Measurements from ENCODE around the gene USB1. TPM values are rescaled to one million over a fixed set of nuclear protein-coding genes. Genes with fewer than 3 reads are reported as not detected.

Gene USB1
- total and polyA plus RNA-seq, 4 donors: 8.9 to 40.7 (median 28.3) TPM

DNA sequence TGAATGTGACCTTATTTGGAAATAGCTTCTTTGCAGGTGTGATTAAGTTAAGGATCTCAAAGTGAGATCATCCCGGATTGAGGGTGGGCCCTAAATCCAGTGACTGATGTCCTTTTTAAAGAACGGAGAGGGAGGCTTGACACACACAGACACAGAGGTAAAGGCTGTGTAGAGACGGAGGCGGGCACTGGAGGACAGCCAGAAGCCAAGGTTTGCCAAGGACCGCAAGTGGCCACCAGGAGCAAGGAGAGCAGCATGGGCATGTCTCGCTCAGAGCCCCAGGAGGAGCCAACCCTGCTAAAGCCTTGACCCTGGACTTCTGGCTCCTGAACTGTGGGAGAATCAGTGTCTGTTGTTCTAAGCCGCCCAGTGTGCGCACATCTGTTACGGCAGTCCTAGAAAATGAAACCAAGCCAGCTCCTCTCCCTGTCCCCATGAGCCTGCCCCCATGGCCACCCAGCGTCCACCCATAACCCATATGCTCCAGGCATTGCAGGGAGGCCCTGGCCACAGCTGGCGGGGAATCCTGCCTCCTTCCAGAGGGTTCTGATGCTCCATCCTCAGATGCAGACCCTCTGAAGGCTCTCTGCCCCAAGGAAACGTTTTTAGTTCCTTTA, 45.5 kb upstream of the USB1 start:
- 77% methylated on average over 12 of the region's 12 CpGs for WGBS
- H3K4me3 ChIP-seq (ENCODE audit: low read depth in 1 of 3, low read length in 3 of 3): no peak overlapping the region
- no peaks in the 10 kb centered on the region for H3K36me3 ChIP-seq (ENCODE audit: control insufficient read depth in 4 of 4, insufficient read depth in 3 of 4, low read depth in 1 of 4, low read length in 3 of 4)
- TF ChIP-seq HNF4G (IDR thresholded peaks at IDR 0.05): no peak
- no peak for TF ChIP-seq YY1 (IDR thresholded peaks at IDR 0.05)
- H3K9ac ChIP-seq (ENCODE audit: low read depth in 1 of 2, low read length in 2 of 2): no peak overlapping the region
- DNase-seq (ENCODE audit: low spot score): no peak
- H3K27me3 ChIP-seq (ENCODE audit: control insufficient read depth in 4 of 4, insufficient read depth in 4 of 4, low read length in 3 of 4): no peaks in the 10 kb centered on the region
- H3K27ac ChIP-seq (ENCODE audit: low read depth in 1 of 2, low read length in 2 of 2): no peak overlapping the region
- H3K9me3 ChIP-seq (ENCODE audit: control insufficient read depth in 4 of 4, low read length in 3 of 4): no peaks in the 10 kb centered on the region
- no peaks in the 10 kb centered on the region for H3K4me1 ChIP-seq (ENCODE audit: control insufficient read depth in 4 of 4, insufficient read depth in 4 of 4, low read length in 3 of 4)

DNA sequence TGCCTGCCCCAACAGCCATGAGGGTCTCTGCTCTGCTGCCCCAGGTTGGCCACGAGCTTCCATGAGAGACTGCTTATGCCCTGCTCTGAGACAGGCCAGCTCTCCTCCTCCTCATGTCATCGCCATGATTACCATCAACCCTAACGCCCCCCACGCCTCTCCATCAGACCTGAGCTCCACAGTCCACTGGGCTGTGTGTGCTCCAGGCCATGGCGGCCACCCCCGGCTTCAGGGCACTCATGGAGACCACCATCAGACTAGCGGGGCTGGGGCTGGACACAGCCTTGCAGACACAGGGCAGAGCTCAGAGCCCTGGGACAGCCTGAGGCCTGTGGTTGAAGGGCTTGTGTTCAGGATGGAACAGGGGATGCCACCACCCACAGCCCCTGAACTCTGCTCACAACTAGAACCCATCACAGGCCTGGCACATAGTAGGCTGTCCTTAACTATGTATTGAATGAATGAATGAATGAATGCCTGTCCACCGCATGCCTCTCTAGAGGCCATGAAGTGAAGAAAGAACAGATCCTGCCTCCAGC, 44.9 kb upstream of the USB1 start:
- TF ChIP-seq RAD21 (IDR thresholded peaks at IDR 0.05): no peak
- no peak for TF ChIP-seq EGR1 (IDR thresholded peaks at IDR 0.05; ENCODE audit: low read depth in 2 of 2)
- TF ChIP-seq HNF4G (IDR thresholded peaks at IDR 0.05): no peak
- no peak for TF ChIP-seq NR2F2 (IDR thresholded peaks at IDR 0.05)
- TF ChIP-seq RXRA (IDR thresholded peaks at IDR 0.05): no peak
- no peak for TF ChIP-seq TAF1 (conservative IDR thresholded peaks at IDR 0.05)
- TF ChIP-seq YY1 (IDR thresholded peaks at IDR 0.05): no peak
- no peak for TF ChIP-seq HNF4A (conservative IDR thresholded peaks at IDR 0.05)
- TF ChIP-seq MAX (IDR thresholded peaks at IDR 0.05): no peak
- no peak for TF ChIP-seq ZBTB33 (IDR thresholded peaks at IDR 0.05)
- H3K9ac ChIP-seq (ENCODE audit: low read depth in 1 of 2, low read length in 2 of 2): no peak overlapping the region
- H3K9me3 ChIP-seq (ENCODE audit: control insufficient read depth in 4 of 4, low read length in 3 of 4): no peaks in the 10 kb centered on the region
- no peaks in the 10 kb centered on the region for H3K27me3 ChIP-seq (ENCODE audit: control insufficient read depth in 4 of 4, insufficient read depth in 4 of 4, low read length in 3 of 4)
- H3K36me3 ChIP-seq (ENCODE audit: control insufficient read depth in 4 of 4, insufficient read depth in 3 of 4, low read depth in 1 of 4, low read length in 3 of 4): no peaks in the 10 kb centered on the region
- WGBS: 93% methylated on average over 8 of the region's 8 CpGs
- no peak for DNase-seq (ENCODE audit: low spot score)
- H3K27ac ChIP-seq (ENCODE audit: low read depth in 1 of 2, low read length in 2 of 2): no peak overlapping the region
- no peak overlapping the region for H3K4me3 ChIP-seq (ENCODE audit: low read depth in 1 of 3, low read length in 3 of 3)
- H3K4me1 ChIP-seq (ENCODE audit: control insufficient read depth in 4 of 4, insufficient read depth in 4 of 4, low read length in 3 of 4): no peaks in the 10 kb centered on the region

DNA sequence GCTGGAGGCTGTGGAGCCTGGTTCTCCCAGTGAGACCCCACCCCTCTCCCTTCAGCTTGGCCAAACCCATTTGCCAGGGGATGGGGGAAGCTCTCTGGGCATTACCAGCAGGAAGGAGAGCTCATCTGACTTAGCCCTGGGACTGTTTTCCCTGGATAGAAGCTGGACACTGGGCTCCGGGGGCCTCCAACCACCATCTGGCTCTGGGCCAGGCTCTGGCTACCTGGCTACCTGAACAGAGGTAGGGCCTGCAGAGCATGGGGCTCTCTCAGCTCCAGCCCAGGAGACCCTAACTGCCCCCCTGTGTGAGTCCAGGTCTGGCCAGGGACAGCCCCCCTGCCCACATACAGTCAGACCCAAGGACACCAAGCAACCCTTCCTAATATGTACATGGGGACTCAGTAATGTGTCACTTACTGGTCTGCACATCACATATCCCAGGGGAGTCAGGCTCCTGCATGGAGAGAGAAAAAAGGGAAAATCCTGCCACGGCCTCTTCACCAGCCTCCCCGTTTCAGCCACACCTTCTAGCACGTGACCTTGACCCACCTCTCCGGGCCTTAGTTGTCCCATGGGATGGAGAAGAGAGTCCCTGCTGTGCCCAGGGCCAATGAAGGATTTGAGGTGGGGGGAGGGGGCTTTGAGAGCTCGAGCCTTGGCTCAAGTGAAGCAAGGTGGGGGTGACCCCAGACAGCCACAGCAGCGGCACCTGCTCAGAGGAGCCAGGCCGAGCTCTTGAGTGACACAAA, 44.1 kb upstream of the USB1 start:
- WGBS: 73% methylated on average over 8 of the region's 8 CpGs
- no peak overlapping the region for H3K27ac ChIP-seq (ENCODE audit: low read depth in 1 of 2, low read length in 2 of 2)
- H3K9me3 ChIP-seq (ENCODE audit: control insufficient read depth in 4 of 4, low read length in 3 of 4): no peaks in the 10 kb centered on the region
- no peaks in the 10 kb centered on the region for H3K4me1 ChIP-seq (ENCODE audit: control insufficient read depth in 4 of 4, insufficient read depth in 4 of 4, low read length in 3 of 4)
- H3K36me3 ChIP-seq (ENCODE audit: control insufficient read depth in 4 of 4, insufficient read depth in 3 of 4, low read depth in 1 of 4, low read length in 3 of 4): no peaks in the 10 kb centered on the region
- no peak overlapping the region for H3K9ac ChIP-seq (ENCODE audit: low read depth in 1 of 2, low read length in 2 of 2)
- H3K4me3 ChIP-seq (ENCODE audit: low read depth in 1 of 3, low read length in 3 of 3): no peak overlapping the region
- no peaks in the 10 kb centered on the region for H3K27me3 ChIP-seq (ENCODE audit: control insufficient read depth in 4 of 4, insufficient read depth in 4 of 4, low read length in 3 of 4)
- no peak for DNase-seq (ENCODE audit: low spot score)
- TF ChIP-seq FOXA2 (IDR thresholded peaks at IDR 0.05) (no peak), RAD21 (IDR thresholded peaks at IDR 0.05) (no peak), MAX (IDR thresholded peaks at IDR 0.05) (no peak), HNF4G (IDR thresholded peaks at IDR 0.05) (no peak), FOXA1 (IDR thresholded peaks at IDR 0.05) (no peak), GABPA (IDR thresholded peaks at IDR 0.05 in 1 of 2, conservative IDR thresholded peaks at IDR 0.05 in 1 of 2) (no peak), ZBTB33 (IDR thresholded peaks at IDR 0.05) (no peak), TAF1 (conservative IDR thresholded peaks at IDR 0.05) (no peak), CTCF (IDR thresholded peaks at IDR 0.05; ENCODE audit: low read depth, low read length, missing input control) (no peak), JUND (IDR thresholded peaks at IDR 0.05) (no peak)
- TF ChIP-seq, protein P1, sequence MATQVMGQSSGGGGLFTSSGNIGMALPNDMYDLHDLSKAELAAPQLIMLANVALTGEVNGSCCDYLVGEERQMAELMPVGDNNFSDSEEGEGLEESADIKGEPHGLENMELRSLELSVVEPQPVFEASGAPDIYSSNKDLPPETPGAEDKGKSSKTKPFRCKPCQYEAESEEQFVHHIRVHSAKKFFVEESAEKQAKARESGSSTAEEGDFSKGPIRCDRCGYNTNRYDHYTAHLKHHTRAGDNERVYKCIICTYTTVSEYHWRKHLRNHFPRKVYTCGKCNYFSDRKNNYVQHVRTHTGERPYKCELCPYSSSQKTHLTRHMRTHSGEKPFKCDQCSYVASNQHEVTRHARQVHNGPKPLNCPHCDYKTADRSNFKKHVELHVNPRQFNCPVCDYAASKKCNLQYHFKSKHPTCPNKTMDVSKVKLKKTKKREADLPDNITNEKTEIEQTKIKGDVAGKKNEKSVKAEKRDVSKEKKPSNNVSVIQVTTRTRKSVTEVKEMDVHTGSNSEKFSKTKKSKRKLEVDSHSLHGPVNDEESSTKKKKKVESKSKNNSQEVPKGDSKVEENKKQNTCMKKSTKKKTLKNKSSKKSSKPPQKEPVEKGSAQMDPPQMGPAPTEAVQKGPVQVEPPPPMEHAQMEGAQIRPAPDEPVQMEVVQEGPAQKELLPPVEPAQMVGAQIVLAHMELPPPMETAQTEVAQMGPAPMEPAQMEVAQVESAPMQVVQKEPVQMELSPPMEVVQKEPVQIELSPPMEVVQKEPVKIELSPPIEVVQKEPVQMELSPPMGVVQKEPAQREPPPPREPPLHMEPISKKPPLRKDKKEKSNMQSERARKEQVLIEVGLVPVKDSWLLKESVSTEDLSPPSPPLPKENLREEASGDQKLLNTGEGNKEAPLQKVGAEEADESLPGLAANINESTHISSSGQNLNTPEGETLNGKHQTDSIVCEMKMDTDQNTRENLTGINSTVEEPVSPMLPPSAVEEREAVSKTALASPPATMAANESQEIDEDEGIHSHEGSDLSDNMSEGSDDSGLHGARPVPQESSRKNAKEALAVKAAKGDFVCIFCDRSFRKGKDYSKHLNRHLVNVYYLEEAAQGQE (IDR thresholded peaks at IDR 0.05): no peak

Measured in liver (tissue), 9 donors.